EH (cell line): Measurements from ENCODE around the gene BRINP3.

Source experiments
- DNase-seq: peaks from one replicate; pipeline ENCODE4 v3.0.0-alpha.2; 2015; ENCODE audit warnings: low read depth

Gene BRINP3

DNA sequence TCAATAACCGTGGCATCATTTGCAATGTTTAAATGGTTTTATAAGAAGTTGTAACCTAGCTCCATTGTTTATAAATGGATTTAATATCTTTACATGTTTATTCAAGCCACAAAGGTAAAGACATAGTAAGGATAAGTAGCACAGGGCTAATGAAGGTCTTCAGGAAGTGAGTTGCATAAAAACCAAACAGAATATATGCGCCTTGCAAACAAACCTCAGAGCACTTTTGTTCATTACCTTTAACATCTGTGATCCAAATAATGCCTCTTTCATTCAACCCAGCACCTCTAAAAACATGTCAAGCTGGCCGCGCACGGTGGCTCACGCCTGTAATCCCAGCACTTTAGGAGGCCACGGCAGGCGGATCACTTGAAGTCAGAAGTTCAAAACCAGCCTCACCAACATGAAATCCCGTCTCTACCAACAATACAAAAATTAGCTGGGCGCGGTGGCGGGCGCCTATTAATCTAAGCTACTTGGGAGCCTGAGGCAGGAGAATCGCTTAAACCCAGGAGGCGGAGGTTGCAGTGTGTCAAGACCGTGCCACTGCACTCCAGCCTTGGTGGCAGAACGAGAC is 25.3 kb downstream of the BRINP3 start:
- DNase-seq, result no peak

GRCh38 chr1:190444464-190444863 is 33.2 kb downstream of the BRINP3 start:
- DNase-seq, result no peak

GRCh38 chr1:190439447-190439846 is 38.2 kb downstream of the BRINP3 start:
- no peak for DNase-seq

GRCh38 chr1:190436615-190437014 is 41.0 kb downstream of the BRINP3 start:
- no peak for DNase-seq

GRCh38 chr1:190429932-190430331 is 47.7 kb downstream of the BRINP3 start:
- no peak for DNase-seq

DNA sequence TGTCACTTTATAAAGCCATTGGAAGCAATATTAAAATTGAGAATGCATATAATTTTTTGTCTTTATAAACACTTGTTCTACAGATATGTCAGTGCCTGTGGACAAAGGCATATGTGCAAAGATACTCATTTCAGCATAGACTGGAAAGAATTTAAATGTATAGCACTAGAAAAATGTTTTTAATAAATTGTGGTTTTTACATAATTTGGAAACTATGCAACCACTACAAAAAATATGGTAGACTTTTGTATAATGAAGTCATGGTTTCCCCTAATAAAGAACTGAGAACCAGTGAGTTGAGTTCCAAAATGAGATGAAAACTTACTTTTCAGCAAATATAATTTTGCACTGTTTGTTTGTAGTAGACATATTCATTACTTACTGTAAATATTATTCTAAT is 48.5 kb downstream of the BRINP3 start:
- no peak for DNase-seq

DNA sequence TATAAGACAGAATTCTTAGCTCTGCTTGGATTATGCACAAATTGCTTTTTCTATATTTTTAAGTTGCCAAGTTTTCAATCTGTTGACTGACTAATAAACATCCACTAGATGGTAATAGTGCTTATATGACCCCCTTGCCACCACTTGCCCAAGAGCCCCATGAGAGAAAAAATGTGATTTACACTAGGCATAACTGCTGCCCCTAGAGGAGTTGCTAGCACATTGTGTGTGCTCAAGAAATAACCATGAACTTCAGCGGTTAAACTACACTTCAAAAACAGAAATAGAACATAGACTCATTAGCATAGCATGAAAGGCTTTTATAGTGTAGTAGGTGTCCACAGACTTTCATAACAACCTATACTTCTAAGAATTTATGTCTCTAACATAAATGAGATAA is 61.4 kb downstream of the BRINP3 start:
- DNase-seq, result no peak

- no peak for DNase-seq
Observed at GRCh38 chr1:190413142-190413541, 64.5 kb downstream of the BRINP3 start.

GRCh38 chr1:190403402-190403801 is 74.3 kb downstream of the BRINP3 start:
- DNase-seq, result no peak

DNA sequence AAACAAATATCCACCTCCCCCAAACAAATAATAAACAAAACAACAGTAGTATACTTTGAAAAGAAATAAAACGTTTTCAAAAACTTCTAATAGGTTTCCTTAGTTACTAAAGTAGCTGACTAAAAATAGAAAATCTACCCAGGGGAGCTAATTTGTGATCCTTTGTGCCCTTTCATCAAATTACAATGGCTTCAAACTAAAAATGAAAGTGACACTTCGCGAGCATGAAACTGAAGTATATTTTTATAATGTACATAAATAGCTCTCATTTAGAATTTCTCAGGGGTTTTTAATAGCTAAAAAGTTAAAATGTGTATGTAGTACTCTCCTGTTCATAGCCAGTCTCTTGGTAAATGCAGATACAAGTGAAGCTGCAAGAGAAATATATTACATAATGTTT is 78.4 kb downstream of the BRINP3 start:
- no peak for DNase-seq

- no peak for DNase-seq
Observed at GRCh38 chr1:190391582-190391981, 86.1 kb downstream of the BRINP3 start.

- no peak for DNase-seq
Observed at GRCh38 chr1:190377991-190378390, 99.7 kb downstream of the BRINP3 start.

GRCh38 chr1:190377294-190377693 is 100.4 kb downstream of the BRINP3 start:
- no peak for DNase-seq

DNA sequence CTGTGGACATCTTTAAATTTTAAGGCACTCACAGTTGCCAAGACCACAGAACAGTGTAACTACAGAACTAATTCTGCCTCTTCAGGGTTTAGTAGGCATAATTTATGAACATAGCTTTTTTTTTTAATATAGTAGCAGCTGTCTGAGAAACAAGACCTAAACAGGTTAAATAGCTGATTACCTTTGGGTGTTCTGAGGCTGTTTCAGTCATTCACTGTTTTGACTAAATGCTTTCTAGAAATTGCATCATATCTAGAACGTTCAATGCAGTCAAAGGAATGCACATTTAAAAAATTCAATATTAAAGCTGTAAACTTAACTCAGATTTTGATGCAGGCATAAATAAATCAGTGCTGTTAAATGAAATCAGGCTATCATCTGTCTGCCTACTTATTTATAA is 101.6 kb downstream of the BRINP3 start:
- no peak for DNase-seq

DNA sequence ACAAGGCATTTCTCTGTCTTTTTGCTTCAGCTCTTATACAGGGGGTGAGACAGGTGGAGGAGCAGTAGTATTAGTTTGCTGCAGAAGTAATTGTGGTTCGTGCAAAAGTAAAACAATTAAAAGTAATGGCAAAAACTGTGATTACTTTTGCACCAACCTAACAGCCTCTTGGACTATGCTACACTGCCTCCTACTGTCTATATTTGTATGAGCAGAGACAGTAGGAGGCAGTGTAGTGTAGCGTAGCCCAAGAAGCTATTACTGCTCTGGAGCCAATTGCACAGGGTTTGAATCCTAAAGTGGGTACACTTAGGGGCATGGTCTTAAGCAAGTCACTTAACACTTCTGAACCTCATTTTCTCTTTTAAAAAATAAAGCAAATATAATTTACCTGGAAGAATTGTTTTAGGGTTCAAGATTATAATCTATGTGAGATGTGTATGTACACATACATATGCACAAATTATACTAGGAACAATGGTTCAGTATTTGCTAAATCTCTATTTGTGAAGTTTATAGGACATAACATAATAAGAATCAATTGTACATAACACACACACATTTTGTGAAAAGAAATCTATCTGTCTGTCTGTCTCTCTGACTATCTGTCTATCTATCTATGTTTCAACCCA is 103.8 kb downstream of the BRINP3 start:
- no peak for DNase-seq

DNA sequence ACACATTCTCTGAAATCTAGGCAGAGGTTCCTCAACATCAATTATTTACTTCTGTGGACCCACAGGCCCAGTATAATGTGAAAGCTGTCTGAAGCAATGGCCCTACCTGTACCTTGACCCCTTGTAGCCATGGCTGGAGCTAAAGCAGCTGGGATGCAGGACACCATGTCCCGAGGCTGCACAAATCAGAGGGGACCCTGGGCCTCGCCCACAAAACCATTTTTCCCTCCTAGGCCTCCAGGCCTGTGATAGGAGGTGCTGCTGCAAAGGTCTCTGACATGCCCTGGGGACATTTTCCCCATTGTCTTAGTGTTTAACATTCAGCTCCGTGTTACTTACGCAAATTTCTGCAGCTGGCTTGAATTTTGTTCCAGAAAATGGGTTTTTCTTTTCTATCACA is 110.5 kb downstream of the BRINP3 start:
- no peak for DNase-seq

DNA sequence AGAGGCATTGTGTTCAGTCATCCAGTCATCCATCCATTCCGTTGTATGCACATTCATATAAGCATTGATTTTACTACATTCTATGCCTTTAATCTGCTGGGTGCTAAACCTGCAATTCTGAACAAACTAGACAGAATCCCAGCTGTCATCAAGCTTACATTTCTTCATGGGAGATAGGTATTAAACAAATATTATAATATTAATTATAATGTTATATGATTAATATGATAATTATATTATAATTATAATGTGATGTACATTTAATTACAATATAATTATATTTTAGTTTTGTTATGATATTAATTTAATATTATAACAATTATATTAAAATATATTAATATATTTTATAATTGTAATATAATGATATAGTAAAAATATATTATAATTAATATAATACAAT is 112.4 kb downstream of the BRINP3 start:
- no peak for DNase-seq

DNA sequence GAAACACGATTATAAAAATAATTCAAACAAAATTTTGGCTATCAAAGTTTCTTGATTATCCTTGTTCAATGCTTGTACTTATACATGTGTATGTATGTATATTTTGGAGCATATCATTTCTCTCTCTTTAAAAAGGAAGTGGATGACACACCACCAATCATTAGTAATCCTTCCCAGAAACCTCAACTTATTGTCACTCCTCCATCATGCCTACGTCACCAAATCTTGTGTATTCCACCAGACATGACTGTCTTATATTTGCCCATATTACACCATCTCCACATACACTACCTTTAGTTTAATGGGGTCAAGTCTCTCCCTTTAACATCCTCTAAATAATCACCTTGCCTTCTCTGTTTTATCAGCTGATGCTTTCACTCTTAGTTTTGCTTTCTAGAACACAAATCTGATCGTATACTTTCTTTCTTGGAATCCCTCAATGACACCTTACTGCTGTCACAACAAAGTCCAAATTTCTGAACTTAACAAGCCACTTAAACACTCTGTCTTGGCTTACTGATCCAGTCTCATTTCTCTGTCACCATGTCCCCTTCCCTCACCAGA is 124.0 kb downstream of the BRINP3 start:
- no peak for DNase-seq

DNA sequence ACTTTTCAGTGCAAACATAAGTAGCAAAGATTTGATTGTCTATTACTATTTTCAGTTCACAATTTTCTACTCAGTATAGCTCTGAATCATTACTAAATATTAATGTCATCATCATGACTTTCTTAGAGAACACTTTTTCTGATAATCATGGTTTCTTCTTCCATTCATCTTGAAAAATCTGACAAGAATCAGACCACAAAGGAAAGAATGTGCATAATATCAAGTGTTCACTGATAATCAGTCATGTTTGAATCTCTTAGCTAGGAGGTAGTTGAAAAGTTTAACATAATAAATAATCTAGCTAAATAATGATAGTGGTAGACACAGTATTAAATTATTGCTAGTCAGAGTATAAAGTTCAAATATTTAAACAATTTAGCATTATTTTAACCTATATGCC is 133.2 kb downstream of the BRINP3 start:
- DNase-seq, result no peak

DNA sequence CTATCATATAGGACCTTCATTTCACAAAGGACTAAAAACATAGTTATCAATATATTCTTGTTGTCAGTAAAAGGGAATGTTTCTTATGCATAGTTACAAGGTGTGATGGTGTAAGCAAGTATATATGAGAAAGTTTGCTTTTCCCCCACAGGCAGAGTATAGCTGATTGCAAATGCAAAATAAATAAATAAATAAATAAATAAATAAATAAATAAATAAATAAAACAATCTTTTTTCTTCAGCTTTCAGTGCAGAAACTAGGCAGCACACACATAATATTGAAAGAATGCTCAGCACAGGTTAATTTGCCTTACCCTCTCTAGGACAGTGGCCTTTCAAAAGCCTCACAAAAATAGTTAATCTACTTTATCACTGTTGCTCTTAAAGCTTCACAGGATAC is 138.8 kb downstream of the BRINP3 start:
- no peak for DNase-seq

GRCh38 chr1:190328871-190329270 is 148.8 kb downstream of the BRINP3 start:
- no peak for DNase-seq

DNA sequence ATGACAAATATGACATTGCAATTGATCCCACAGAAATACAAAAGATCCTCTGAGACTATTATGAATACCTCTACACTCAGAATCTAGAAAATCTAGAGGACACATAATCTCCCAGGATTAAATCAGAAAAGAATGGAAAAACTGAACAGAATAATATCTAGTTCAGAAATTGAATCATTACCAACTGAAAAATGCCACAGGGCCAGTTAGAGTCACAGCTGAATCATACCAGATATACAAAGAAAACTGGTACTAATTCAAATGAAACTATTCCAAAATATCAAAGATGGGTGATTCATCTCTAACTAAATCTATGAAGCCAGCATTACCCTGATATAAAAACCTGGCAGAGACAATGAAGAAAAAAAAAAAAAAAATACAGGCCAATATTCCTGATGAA is 149.3 kb downstream of the BRINP3 start:
- DNase-seq, result no peak

DNA sequence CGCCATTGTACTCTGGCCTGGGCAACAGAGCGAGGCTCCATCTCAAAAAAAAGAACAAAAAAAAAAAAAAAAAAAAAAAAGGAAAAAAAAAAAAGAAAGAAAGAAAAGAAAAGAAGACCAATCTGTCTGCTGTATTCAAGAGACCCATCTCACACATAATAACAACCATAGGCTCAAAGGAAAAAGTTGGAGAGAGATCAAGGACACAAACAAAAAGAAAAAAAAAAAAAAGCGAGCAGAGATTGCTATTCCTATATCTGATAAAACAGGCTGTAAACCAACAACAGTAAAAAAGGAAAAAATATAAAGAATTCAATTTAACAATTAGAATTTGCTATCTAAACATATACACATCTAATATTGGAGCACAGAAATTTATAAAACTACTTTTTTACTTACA is 150.4 kb downstream of the BRINP3 start:
- no peak for DNase-seq

GRCh38 chr1:190323530-190323929 is 154.1 kb downstream of the BRINP3 start:
- no peak for DNase-seq
